Dendritic cell treated with granulocyte-macrophage colony-stimulating factor and Interleukin-4, amounts not matched to agents 40 ng/mL and 50 ng/mL, for 4 days (primary cell): Measurements from ENCODE around the gene KITLG.
A peak's percentile ranks its signal among the peaks of the same experiment; 100 is the strongest.
"Not testable (repeated sequence)": the region's sequence is repeated elsewhere in the genome, so short reads cannot be mapped to it uniquely, and the experiment has no call there.

Experiments
- H3K27ac Mint-ChIP-seq: one replicate; pipeline ENCODE4 v1.8.0; 2022; ENCODE audit warnings: mild to moderate bottlenecking, mixed read lengths
- H3K27me3 Mint-ChIP-seq: one replicate; pipeline ENCODE4 v1.8.0; 2022; ENCODE audit warnings: mild to moderate bottlenecking, mixed read lengths
- H3K36me3 Mint-ChIP-seq: one replicate; pipeline ENCODE4 v1.8.0; 2022; ENCODE audit warnings: low read depth, mixed read lengths
- H3K4me1 Mint-ChIP-seq: one replicate; pipeline ENCODE4 v1.8.0; 2022; ENCODE audit warnings: low read depth, mixed read lengths
- H3K4me3 Mint-ChIP-seq: one replicate; pipeline ENCODE4 v1.8.0; 2022; ENCODE audit warnings: mild to moderate bottlenecking, moderate library complexity, mixed read lengths
- H3K9me3 Mint-ChIP-seq: one replicate; pipeline ENCODE4 v1.8.0; 2022; ENCODE audit warnings: mixed read lengths
- intact Hi-C: fragments of 100-400 bp; cut with micrococcal nuclease; formaldehyde crosslinking; loops from one replicate; pipeline ENCODE4 v1.15.0; 2022

Gene KITLG

GRCh38 chr12:88580051-88580871 lies at the start of gene KITLG:
Gene KITLG, minus strand, starts transcription at chr12:88580471. Its CDS starts 193 bp downstream, at chr12:88580278.
- Mint-ChIP-seq H3K36me3 (no peaks in the 10 kb centered on the region), H3K27me3 (peaks cover 46% of the 10 kb centered on the region), H3K9me3 (peaks cover 4% of the 10 kb centered on the region), H3K4me3 (peak within 1 kb of the TSS; percentile 78), H3K27ac (peak within 1 kb of the TSS; percentile 11), H3K4me1 (peaks cover 12% of the 10 kb centered on the region)
- intact Hi-C loops = loop anchor here (5.0 kb wide), 1 partner anchor 57 kb away; no protein-coding TSS in a partner anchor

DNA sequence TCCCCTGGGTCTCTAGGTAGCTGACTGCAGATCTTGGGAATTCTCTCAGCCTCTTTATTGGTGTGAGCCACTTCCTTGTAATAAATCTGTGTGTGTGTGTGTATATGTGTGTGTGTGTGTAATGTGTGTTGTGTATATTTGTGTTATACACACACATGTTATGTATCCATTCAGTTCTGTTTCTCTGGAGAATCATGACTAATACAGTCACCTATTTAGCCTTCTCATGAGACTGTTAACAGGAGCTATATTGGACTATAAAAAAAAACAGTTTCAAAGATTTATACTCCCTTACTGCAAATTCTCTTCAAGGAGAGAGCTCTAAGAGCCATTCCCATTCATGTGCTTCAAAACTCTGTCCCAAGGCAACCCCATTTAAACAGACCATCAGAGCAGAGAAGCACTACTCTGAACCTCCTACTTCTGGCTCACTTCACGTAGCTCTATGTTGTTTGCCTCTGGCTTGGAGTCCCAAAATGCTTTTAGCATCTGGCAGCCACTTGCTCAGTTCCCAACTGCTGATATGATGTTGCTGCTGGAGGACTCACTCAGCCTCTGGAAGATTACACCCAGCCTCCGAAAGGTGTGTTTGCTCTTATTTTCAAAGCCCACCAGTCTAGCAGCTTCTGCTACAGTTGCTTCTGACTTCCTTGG lies 48.7 kb upstream of the KITLG start:
- H3K4me1 Mint-ChIP-seq = no peaks in the 10 kb centered on the region
- H3K9me3 Mint-ChIP-seq = no peaks in the 10 kb centered on the region
- H3K27me3 Mint-ChIP-seq = peaks cover 9% of the 10 kb centered on the region
- intact Hi-C loops = no loop called here
- no peak overlapping the region for H3K27ac Mint-ChIP-seq
- H3K36me3 Mint-ChIP-seq = no peaks in the 10 kb centered on the region
- H3K4me3 Mint-ChIP-seq = no peak overlapping the region

DNA sequence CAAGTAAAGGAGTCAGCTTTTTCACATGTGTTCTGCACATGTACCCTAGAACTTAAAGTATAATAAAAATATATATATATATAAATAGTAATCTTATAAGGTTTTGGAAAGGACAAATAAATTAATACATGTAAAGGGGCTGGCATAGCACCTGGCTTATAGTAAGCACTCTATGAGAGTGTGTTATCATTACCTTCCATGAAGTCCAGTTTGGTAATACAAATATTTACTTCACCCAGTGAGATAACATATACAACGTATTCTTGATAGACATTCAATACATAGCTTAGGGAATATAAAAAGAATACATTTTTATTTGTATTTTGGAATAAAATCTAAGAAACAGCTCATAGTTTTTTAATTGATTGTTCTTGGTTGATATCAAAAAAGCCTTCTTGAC lies 47.8 kb upstream of the KITLG start:
- H3K27ac Mint-ChIP-seq, intact Hi-C loops, H3K4me1 Mint-ChIP-seq, H3K36me3 Mint-ChIP-seq, H3K9me3 Mint-ChIP-seq, H3K4me3 Mint-ChIP-seq: not testable (repeated sequence)
- H3K27me3 Mint-ChIP-seq = peaks cover 11% of the 10 kb centered on the region

GRCh38 chr12:88627501-88627900 lies 47.2 kb upstream of the KITLG start:
- intact Hi-C loops = no loop called here
- H3K27ac Mint-ChIP-seq = no peak overlapping the region
- H3K4me3 Mint-ChIP-seq = no peak overlapping the region
- no peaks in the 10 kb centered on the region for H3K36me3 Mint-ChIP-seq
- no peaks in the 10 kb centered on the region for H3K9me3 Mint-ChIP-seq
- no peaks in the 10 kb centered on the region for H3K4me1 Mint-ChIP-seq
- peaks cover 9% of the 10 kb centered on the region for H3K27me3 Mint-ChIP-seq

DNA sequence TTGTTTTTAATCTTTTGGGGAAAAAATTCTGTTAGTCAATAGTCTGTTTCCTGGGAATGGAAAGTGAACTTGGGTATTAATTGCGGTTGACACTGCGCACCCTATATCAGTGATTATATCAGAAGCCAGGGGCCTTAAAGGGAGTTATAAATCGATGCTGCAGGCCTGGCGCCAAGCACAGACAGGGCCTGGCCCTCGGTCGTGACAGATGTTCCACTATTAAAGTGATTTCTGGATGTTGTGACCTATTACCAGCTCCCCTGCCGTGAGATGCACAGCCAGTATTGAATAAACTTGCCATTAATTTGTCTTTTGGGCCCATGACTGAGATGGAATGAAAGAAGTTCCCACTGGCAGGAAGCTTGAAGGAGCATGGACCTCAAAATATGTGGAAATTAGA lies 45.1 kb upstream of the KITLG start:
- H3K9me3 Mint-ChIP-seq = no peaks in the 10 kb centered on the region
- H3K36me3 Mint-ChIP-seq = no peaks in the 10 kb centered on the region
- intact Hi-C loops = no loop called here
- H3K4me3 Mint-ChIP-seq = no peak overlapping the region
- peaks cover 4% of the 10 kb centered on the region for H3K27me3 Mint-ChIP-seq
- H3K4me1 Mint-ChIP-seq = no peaks in the 10 kb centered on the region
- no peak overlapping the region for H3K27ac Mint-ChIP-seq

- Mint-ChIP-seq H3K27me3 (peaks cover 4% of the 10 kb centered on the region), H3K4me1 (no peaks in the 10 kb centered on the region), H3K4me3 (no peak overlapping the region), H3K27ac (no peak overlapping the region), H3K9me3 (no peaks in the 10 kb centered on the region), H3K36me3 (no peaks in the 10 kb centered on the region)
- intact Hi-C loops = no loop called here
Measured at GRCh38 chr12:88624911-88625310, 44.6 kb upstream of the KITLG start.

- Mint-ChIP-seq H3K4me3 (no peak overlapping the region), H3K9me3 (no peaks in the 10 kb centered on the region), H3K36me3 (no peaks in the 10 kb centered on the region), H3K27ac (no peak overlapping the region), H3K27me3 (peaks cover 5% of the 10 kb centered on the region), H3K4me1 (no peaks in the 10 kb centered on the region)
- intact Hi-C loops = no loop called here
Measured at GRCh38 chr12:88623777-88624548, 43.7 kb upstream of the KITLG start.

GRCh38 chr12:88617352-88617751 lies 37.1 kb upstream of the KITLG start:
- intact Hi-C loops = no loop called here
- Mint-ChIP-seq H3K27ac (no peak overlapping the region), H3K9me3 (no peaks in the 10 kb centered on the region), H3K36me3 (no peaks in the 10 kb centered on the region), H3K4me1 (no peaks in the 10 kb centered on the region), H3K4me3 (no peak overlapping the region), H3K27me3 (peaks cover 3% of the 10 kb centered on the region)

GRCh38 chr12:88615490-88615889 lies 35.2 kb upstream of the KITLG start:
- no peaks in the 10 kb centered on the region for H3K9me3 Mint-ChIP-seq
- intact Hi-C loops = no loop called here

GRCh38 chr12:88604646-88605045 lies 24.4 kb upstream of the KITLG start:
- intact Hi-C loops = no loop called here
- Mint-ChIP-seq H3K4me3 (no peak overlapping the region), H3K4me1 (no peaks in the 10 kb centered on the region), H3K36me3 (no peaks in the 10 kb centered on the region), H3K9me3 (peaks cover 17% of the 10 kb centered on the region), H3K27ac (no peak overlapping the region), H3K27me3 (no peaks in the 10 kb centered on the region)

More at GRCh38 chr12:88615490-88615889, 35.2 kb upstream of the KITLG start:
- Mint-ChIP-seq H3K4me3 (no peak overlapping the region), H3K27me3 (peaks cover 3% of the 10 kb centered on the region), H3K27ac (no peak overlapping the region), H3K4me1 (no peaks in the 10 kb centered on the region), H3K36me3 (no peaks in the 10 kb centered on the region)

DNA sequence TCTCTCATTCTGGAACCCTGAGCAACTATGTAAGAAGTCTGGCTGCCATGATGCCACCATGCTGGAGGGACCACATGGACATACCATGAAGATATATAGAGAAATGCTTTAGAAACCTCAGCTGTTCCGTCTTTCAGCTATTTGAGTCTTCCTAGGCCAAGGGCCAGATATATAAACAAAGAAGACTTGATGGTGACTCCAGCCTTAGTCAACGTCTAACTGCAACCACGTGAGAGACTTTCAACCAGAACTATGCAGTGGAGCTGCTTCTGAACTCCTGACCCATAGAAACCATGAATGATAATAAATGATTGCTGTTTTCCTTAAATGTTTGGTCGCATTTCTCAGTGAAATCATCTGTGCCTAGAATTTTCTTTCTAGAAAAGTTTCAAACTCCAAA lies 20.0 kb upstream of the KITLG start:
- intact Hi-C loops = no loop called here

DNA sequence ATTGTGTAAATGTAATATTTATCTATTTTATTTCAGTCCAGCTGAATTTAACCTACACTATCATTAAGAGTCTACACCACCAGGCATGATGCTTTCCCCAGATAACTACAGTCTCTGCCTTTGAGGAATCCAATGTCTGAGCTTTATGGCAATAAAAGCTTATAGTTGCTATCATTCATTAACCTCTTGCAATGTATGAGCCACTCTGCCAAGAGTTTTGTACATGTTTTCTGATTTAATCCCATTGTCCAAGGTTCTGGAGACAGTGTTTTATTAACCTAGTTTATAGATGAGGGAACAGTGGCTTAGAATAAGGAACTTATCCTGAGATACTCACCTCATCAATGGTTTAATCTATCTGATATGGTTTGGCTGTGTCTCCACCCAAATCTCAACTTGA lies 17.1 kb upstream of the KITLG start:
- intact Hi-C loops = no loop called here
- Mint-ChIP-seq H3K4me1 (no peaks in the 10 kb centered on the region), H3K9me3 (no peaks in the 10 kb centered on the region), H3K4me3 (no peak overlapping the region), H3K27me3 (no peaks in the 10 kb centered on the region), H3K27ac (no peak overlapping the region), H3K36me3 (no peaks in the 10 kb centered on the region)

More for the DNA sequence above, 20.0 kb upstream of the KITLG start:
- peaks cover 3% of the 10 kb centered on the region for H3K9me3 Mint-ChIP-seq
- H3K36me3 Mint-ChIP-seq = no peaks in the 10 kb centered on the region
- no peaks in the 10 kb centered on the region for H3K4me1 Mint-ChIP-seq
- H3K4me3 Mint-ChIP-seq = no peak overlapping the region
- no peak overlapping the region for H3K27ac Mint-ChIP-seq
- H3K27me3 Mint-ChIP-seq = no peaks in the 10 kb centered on the region

DNA sequence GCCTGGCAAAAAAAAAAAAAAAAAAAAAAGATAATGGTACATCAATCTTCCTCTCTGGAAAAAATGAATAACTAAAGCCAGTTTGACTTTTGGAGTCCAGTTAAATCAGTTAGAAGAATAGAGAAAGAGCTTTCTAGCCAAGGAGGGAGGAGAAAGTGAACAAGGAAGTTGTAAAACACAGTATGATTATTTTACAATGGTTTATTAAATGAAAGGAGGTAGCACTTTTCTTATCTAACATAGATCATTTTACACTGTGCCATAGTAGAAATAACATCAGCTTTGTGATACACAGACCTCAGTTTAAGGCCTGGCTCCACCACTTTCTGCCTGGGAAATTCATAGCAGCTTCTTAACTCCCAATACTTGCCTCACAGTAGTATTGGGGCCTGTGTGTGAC lies 15.4 kb upstream of the KITLG start:
- H3K9me3 Mint-ChIP-seq = no peaks in the 10 kb centered on the region
- intact Hi-C loops = no loop called here
- H3K27ac Mint-ChIP-seq = no peak overlapping the region
- H3K4me3 Mint-ChIP-seq = no peak overlapping the region
- H3K4me1 Mint-ChIP-seq = no peaks in the 10 kb centered on the region
- no peaks in the 10 kb centered on the region for H3K36me3 Mint-ChIP-seq
- H3K27me3 Mint-ChIP-seq = no peaks in the 10 kb centered on the region

DNA sequence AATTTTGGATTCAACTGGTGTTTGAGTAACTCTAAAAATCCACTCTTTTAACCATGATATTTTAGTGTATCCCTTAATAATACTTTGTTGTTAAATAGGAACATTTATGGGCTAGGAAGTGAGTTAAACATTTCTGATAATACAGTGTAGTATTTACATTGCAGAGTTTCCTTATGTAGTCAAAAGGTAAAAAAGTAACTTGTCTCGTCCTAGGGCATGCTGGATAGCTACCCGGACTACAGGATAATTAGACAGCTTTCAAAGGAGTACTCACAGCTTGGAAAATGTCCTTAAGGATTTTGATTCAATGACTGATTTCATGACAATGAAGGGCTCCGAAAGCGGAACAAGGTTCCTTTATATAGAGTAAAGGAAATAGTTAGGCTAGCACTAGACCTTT lies 14.5 kb upstream of the KITLG start:
- intact Hi-C loops = no loop called here
- H3K36me3 Mint-ChIP-seq = no peaks in the 10 kb centered on the region
- H3K27me3 Mint-ChIP-seq = no peaks in the 10 kb centered on the region
- H3K4me1 Mint-ChIP-seq = no peaks in the 10 kb centered on the region
- no peaks in the 10 kb centered on the region for H3K9me3 Mint-ChIP-seq
- no peak overlapping the region for H3K27ac Mint-ChIP-seq
- no peak overlapping the region for H3K4me3 Mint-ChIP-seq
